PC-3 (cell line): ENCODE results near the gene ARNT2. TPM values are rescaled to one million over a fixed set of nuclear protein-coding genes. Genes with fewer than 3 reads are reported as not detected.

Source experiments
- ATAC-seq: fragments of 200-7000 bp; cut with Tn5 transposase; 2 replicates; pipeline ENCODE4 v1.9.1; 2020; ENCODE audit warnings: mild to moderate bottlenecking, moderate library complexity
- BruUV-seq: library from RNA; stranded (reverse); fragments of 400-500 nt; replicated peaks from 2 replicates; lab custom pipeline; 2021; lab: Mats Ljungman, UMichigan
- CTCF ChIA-PET: fragments of 300-600 bp; sonication (Branson Sonifier 250); formaldehyde crosslinking; loops from one replicate; lab custom pipeline; 2022; ENCODE audit warnings: antibody characterized with exemption; lab: Charles Lee
- POLR2A ChIA-PET: fragments of 300-600 bp; sonication (Branson Sonifier 250); formaldehyde crosslinking; loops from one replicate; lab custom pipeline; 2022; ENCODE audit warnings: antibody characterized with exemption; ENCODE audit not compliant: unreplicated experiment; lab: Charles Lee
- DNase-seq: peaks from one replicate; pipeline ENCODE4 v3.0.0-alpha.2; 2015
- H2AFZ ChIP-seq: fragments of 300-600 bp; sonication (generic); 2 replicates; pipeline ENCODE4 v1.6.0; 2016; ENCODE audit warnings: antibody characterized with exemption, low read length
- H3F3A ChIP-seq: fragments of 300-600 bp; sonication (generic); one replicate; pipeline ENCODE4 v1.6.0; 2017; ENCODE audit warnings: antibody characterized with exemption, low read length, control low read depth, mild to moderate bottlenecking; ENCODE audit not compliant: unreplicated experiment
- H3K27ac ChIP-seq: fragments of 300-600 bp; sonication (generic); 2 replicates; pipeline ENCODE4 v1.5.1; 2016; ENCODE audit warnings: mild to moderate bottlenecking, low read length
- H3K27me3 ChIP-seq: fragments of 300-600 bp; sonication (generic); 2 replicates; pipeline ENCODE4 v1.6.1; 2016; ENCODE audit warnings: low read length, mixed read lengths
- H3K36me3 ChIP-seq: fragments of 300-600 bp; sonication (generic); 2 replicates; pipeline ENCODE4 v1.6.1; 2016; ENCODE audit warnings: low read depth, mixed run types, low read length, mixed read lengths
- H3K4me1 ChIP-seq: fragments of 300-600 bp; sonication (generic); 2 replicates; pipeline ENCODE4 v1.5.1; 2016; ENCODE audit warnings: low read length; ENCODE audit not compliant: insufficient read depth
- H3K4me2 ChIP-seq: fragments of 300-600 bp; sonication (generic); 2 replicates; pipeline ENCODE4 v1.6.0; 2016; ENCODE audit warnings: low read length
- H3K4me3 ChIP-seq: fragments of 300-600 bp; sonication (generic); 2 replicates; pipeline ENCODE4 v1.5.1; 2016; ENCODE audit warnings: mild to moderate bottlenecking, low read length, mixed read lengths
- H3K79me2 ChIP-seq: fragments of 300-600 bp; sonication (generic); 2 replicates; pipeline ENCODE4 v1.6.1; 2017; ENCODE audit warnings: low read length, mixed read lengths
- H3K9ac ChIP-seq: fragments of 300-600 bp; sonication (generic); 2 replicates; pipeline ENCODE4 v1.6.0; 2016; ENCODE audit warnings: mild to moderate bottlenecking, low read length
- H3K9me2 ChIP-seq: fragments of 300-600 bp; sonication (generic); replicated peaks from 2 replicates; pipeline ENCODE4 v1.6.1; 2016; ENCODE audit warnings: mixed run types, low read length, mixed read lengths
- H3K9me3 ChIP-seq: fragments of 300-600 bp; sonication (generic); 2 replicates; pipeline ENCODE4 v1.6.1; 2016; ENCODE audit warnings: low read length, mixed read lengths
- H4K20me1 ChIP-seq: fragments of 300-600 bp; sonication (generic); 2 replicates; pipeline ENCODE4 v1.6.1; 2016; ENCODE audit warnings: low read length, mixed read lengths
- EZH2 ChIP-seq: fragments of 300-600 bp; sonication (generic); IDR thresholded peaks from one replicate; pipeline ENCODE4 v1.6.1; 2017; ENCODE audit warnings: antibody characterized with exemption, mild to moderate bottlenecking, low read length; ENCODE audit not compliant: unreplicated experiment
- EZH2phosphoT487 ChIP-seq: fragments of 300-600 bp; sonication (generic); IDR thresholded peaks from 2 replicates; pipeline ENCODE4 v1.6.1; 2018; ENCODE audit warnings: mild to moderate bottlenecking, antibody characterized with exemption, low read length, borderline replicate concordance
- intact Hi-C: fragments of 100-400 bp; cut with micrococcal nuclease; formaldehyde crosslinking; loops from 2 replicates; pipeline ENCODE4 v1.9.0; 2023
- total RNA-seq: library from RNA; depleted of rRNA; stranded (reverse); fragments of >200 nt; gene quantifications from 2 replicates; pipeline ENCODE4 v1.2.3, GENCODE V29; 2014
- TF ChIP-seq, protein P1 (sequence below): fragments of 300-600 bp; sonication (generic); conservative IDR thresholded peaks from 2 replicates; pipeline ENCODE4 v1.5.1; 2017; ENCODE audit warnings: antibody characterized with exemption, low read depth, mild to moderate bottlenecking, low read length

ARNT2 gene
- total RNA-seq, 1 experiment from 2014 or later = 0.11 TPM

DNA sequence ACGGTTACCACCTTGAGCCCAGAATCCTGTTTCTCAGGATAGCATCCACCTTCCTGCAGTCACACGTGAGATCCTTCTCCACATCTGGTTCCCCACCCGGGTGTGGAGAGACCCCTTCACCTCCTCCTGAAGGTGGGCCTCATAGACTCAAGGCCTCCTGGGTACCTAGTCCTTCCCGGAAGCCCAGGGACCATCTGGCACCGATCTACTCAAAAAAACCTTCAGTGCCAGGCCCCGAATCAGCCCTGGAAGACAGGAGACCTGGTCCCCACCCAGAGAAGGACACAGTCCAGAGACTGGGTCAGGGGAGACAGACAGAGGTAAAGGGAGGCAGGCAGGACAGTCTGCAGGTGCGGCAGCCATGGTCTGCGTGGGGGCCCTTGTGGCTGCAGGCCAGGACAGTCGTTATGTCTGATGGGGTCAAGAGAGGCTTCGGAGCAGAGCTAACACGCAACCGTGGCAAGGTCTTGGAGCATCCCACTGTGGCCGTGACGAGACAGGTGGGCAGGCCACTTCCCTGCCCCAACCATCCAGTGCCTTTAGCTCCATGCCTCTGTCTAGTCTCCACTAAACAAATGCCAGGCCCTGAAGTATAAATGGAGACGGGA, 178.7 kb downstream of the ARNT2 start:
- Histone ChIP-seq H2AFZ (no peak overlapping the region), H3K4me1 (peaks cover 60% of the 10 kb centered on the region), H4K20me1 (no peaks in the 10 kb centered on the region), H3K4me3 (no peak overlapping the region), H3F3A (no peaks in the 10 kb centered on the region), H3K9me2 (no peaks in the 10 kb centered on the region), H3K79me2 (no peaks in the 10 kb centered on the region), H3K36me3 (no peaks in the 10 kb centered on the region), H3K9me3 (no peaks in the 10 kb centered on the region), H3K9ac (no peak overlapping the region), H3K27ac (no peak overlapping the region), H3K4me2 (no peak overlapping the region), H3K27me3 (no peaks in the 10 kb centered on the region)
- ChIA-PET CTCF (interaction anchor here (0.6 kb wide), 1 partner anchor 77 kb away, joined by 3 read pairs; no protein-coding TSS in a partner anchor), POLR2A (no interaction called here)
- intact Hi-C loops = loop anchor here (10.0 kb wide), 1 partner anchor 162 kb away; no protein-coding TSS in a partner anchor
- no TSS peak for BruUV-seq
- TF ChIP-seq, protein P1, sequence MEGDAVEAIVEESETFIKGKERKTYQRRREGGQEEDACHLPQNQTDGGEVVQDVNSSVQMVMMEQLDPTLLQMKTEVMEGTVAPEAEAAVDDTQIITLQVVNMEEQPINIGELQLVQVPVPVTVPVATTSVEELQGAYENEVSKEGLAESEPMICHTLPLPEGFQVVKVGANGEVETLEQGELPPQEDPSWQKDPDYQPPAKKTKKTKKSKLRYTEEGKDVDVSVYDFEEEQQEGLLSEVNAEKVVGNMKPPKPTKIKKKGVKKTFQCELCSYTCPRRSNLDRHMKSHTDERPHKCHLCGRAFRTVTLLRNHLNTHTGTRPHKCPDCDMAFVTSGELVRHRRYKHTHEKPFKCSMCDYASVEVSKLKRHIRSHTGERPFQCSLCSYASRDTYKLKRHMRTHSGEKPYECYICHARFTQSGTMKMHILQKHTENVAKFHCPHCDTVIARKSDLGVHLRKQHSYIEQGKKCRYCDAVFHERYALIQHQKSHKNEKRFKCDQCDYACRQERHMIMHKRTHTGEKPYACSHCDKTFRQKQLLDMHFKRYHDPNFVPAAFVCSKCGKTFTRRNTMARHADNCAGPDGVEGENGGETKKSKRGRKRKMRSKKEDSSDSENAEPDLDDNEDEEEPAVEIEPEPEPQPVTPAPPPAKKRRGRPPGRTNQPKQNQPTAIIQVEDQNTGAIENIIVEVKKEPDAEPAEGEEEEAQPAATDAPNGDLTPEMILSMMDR = no peak
- TF ChIP-seq EZH2phosphoT487 = no peak
- TF ChIP-seq EZH2 = no peak
- ATAC-seq (no peak), DNase-seq (no peak)

DNA sequence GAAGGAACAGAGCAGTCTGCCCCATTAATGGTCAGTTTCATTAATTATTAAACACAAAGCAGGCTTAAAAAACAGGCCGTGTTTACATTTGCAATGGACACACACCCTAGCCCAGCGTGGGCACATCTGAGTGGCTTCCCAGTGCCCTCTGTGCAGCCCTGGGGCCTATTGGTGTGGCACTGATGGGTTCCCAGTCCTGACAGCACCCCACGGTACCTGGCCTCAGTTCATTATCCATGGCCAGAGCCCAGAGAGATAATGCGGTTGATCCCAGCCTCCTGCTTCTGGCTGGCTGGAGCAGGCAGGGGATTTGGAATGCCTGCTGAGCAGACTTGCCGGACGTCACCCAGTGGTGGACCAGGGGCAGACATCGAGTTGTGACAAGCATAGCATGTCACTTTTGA, 180.4 kb downstream of the ARNT2 start:
- H3K9me2 ChIP-seq = no peaks in the 10 kb centered on the region
- H3K79me2 ChIP-seq = no peaks in the 10 kb centered on the region
- no peak for TF ChIP-seq EZH2
- TF ChIP-seq, protein P1 = no peak
- no peak for TF ChIP-seq EZH2phosphoT487
- no peaks in the 10 kb centered on the region for H3K9me3 ChIP-seq
- H3K4me2 ChIP-seq = no peak overlapping the region
- BruUV-seq = no TSS peak
- H3K27ac ChIP-seq = peak overlapping the region; percentile 97; the same call in 1 of the 2 replicates
- no peaks in the 10 kb centered on the region for H3K36me3 ChIP-seq
- no peak overlapping the region for H2AFZ ChIP-seq
- no peak for ATAC-seq
- POLR2A ChIA-PET = no interaction called here
- no peak for DNase-seq
- no peak overlapping the region for H3K4me3 ChIP-seq
- peak overlapping the region; percentile 24; the same call in 1 of the 2 replicates for H3K9ac ChIP-seq
- H3K27me3 ChIP-seq = no peaks in the 10 kb centered on the region
- intact Hi-C loops = loop anchor here (10.0 kb wide), 1 partner anchor 160 kb away; no protein-coding TSS in a partner anchor
- H4K20me1 ChIP-seq = no peaks in the 10 kb centered on the region
- peaks cover 67% of the 10 kb centered on the region for H3K4me1 ChIP-seq
- no peaks in the 10 kb centered on the region for H3F3A ChIP-seq
- CTCF ChIA-PET = no interaction called here

DNA sequence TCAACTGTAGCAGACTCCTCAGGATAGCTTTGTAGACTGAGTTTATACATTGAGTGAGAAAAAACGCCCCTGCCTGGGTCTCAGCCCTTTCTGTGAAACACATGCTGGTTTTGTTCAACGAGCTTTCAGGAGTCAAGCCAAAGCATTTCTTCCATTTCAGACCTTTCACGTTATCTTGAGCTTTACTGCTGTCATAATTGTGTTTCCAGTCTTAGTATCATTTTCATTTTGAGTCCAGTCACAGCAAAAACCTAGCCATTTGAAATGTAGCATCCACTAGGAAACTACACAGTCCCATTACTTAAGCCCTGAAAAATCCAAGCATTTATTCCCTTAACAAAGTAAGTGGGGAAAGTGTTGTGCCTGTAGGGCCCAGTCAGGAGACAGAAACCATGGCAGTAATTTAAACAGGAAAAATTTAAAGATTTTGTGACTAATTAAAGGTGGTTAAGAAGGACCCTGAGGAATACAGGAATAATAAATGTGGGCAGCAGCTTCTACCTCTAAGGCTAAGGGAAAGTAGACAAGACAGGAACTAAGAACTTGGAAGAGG, 180.9 kb downstream of the ARNT2 start:
- CTCF ChIA-PET = no interaction called here
- intact Hi-C loops = loop anchor here (1.0 to 10.0 kb wide), 3 partner anchors 107 to 193 kb away; no protein-coding TSS in a partner anchor
- H3K9me2 ChIP-seq = no peaks in the 10 kb centered on the region
- no peaks in the 10 kb centered on the region for H3K27me3 ChIP-seq
- H3K36me3 ChIP-seq = no peaks in the 10 kb centered on the region
- H3K9me3 ChIP-seq = no peaks in the 10 kb centered on the region
- no peaks in the 10 kb centered on the region for H4K20me1 ChIP-seq
- peak overlapping the region; percentile 97 for H3K27ac ChIP-seq
- H3K4me2 ChIP-seq = no peak overlapping the region
- no peaks in the 10 kb centered on the region for H3F3A ChIP-seq
- no TSS peak for BruUV-seq
- H3K4me1 ChIP-seq = peaks cover 63% of the 10 kb centered on the region
- H3K79me2 ChIP-seq = no peaks in the 10 kb centered on the region
- no peak for TF ChIP-seq EZH2phosphoT487
- TF ChIP-seq, protein P1 = no peak
- no peak for TF ChIP-seq EZH2
- H2AFZ ChIP-seq = no peak overlapping the region
- ATAC-seq (no peak), DNase-seq (no peak)
- no peak overlapping the region for H3K4me3 ChIP-seq
- peak overlapping the region; percentile 24; the same call in 1 of the 2 replicates for H3K9ac ChIP-seq
- POLR2A ChIA-PET = no interaction called here
